ENCODE measurements around the gene RAB10. TPM values are rescaled to one million over a fixed set of nuclear protein-coding genes. Genes with fewer than 3 reads are reported as not detected.
A peak's percentile ranks its signal among the peaks of the same experiment; 100 is the strongest.

Gene RAB10
- total and polyA plus RNA-seq, 2 of the 4 experiments (the other 2 are of a cell fraction): 30.1 to 77.1 TPM

DNA sequence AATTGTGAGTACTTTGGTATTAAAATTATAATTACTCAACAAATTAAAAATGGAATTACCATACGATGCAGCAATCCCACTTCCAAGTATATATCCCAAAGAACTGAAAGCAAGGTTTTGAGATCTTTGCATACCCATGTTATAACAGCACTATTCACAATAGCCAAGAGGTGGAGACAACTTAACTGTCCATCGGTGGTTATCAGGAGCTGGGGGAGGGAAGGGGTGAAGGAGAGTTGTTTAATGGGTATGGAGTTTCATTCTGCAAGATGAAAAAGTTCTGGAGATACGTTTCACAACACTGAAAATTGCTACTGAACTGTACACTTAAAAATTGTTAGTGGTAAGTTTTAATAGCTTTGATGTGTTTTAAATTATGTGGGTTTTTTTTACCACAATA lies 25.7 kb downstream of the RAB10 start:
- H4K91ac ChIP-seq (ENCODE audit: insufficient read depth, low read depth, low read length): no peak overlapping the region
- no peak overlapping the region for H3K14ac ChIP-seq (replicated peaks; ENCODE audit: low read depth, low read length)
- no CpG with 5 or more reads among the region's 3 CpGs for WGBS, 2 experiments (ENCODE audit: extremely low coverage in 2 of 2, insufficient read length in 1 of 2)
- H2BK20ac ChIP-seq (ENCODE audit: low read depth, low read length): no peak overlapping the region
- no peak overlapping the region for H3K27ac ChIP-seq (ENCODE audit: insufficient read depth, low read length)
- H2AFZ ChIP-seq (replicated peaks; ENCODE audit: low read length, poor library complexity): no peak overlapping the region
- in situ Hi-C loops (cut with MboI; ENCODE audit: low sequenced_read_pairs): no loop called here
- H3K23ac ChIP-seq (ENCODE audit: low read depth, low read length): no peak overlapping the region
- no peak overlapping the region for H2BK5ac ChIP-seq (ENCODE audit: low read depth, low read length, poor library complexity, severe bottlenecking)
- H3K4me1 ChIP-seq (ENCODE audit: control insufficient read depth, insufficient read depth, low read length): peaks cover 3% of the 10 kb centered on the region
- POLR2A ChIA-PET (ENCODE audit: unreplicated experiment): interaction anchor here (0.6 kb wide), 1 partner anchor 66 kb away, joined by 6 read pairs; no protein-coding TSS in a partner anchor
- H2BK15ac ChIP-seq (ENCODE audit: low read depth, low read length): no peak overlapping the region
- no peak overlapping the region for H3K4ac ChIP-seq (ENCODE audit: low read depth, low read length)
- H2BK120ac ChIP-seq (ENCODE audit: low read depth, low read length): no peak overlapping the region
- DNase-seq (no peak), ATAC-seq (ENCODE audit: low read depth) (no peak)
- H2AK5ac ChIP-seq (ENCODE audit: low read depth, low read length): no peak overlapping the region
- H3K36me3 ChIP-seq (ENCODE audit: control insufficient read depth, insufficient read depth, low read length): peaks cover 6% of the 10 kb centered on the region
- H3K9me1 ChIP-seq (ENCODE audit: insufficient read depth, low read length): peaks cover 10% of the 10 kb centered on the region
- no peak overlapping the region for H3K4me2 ChIP-seq (ENCODE audit: low read depth, low read length)
- H3K27me3 ChIP-seq (ENCODE audit: control insufficient read depth, insufficient read depth, low read length): no peaks in the 10 kb centered on the region
- no peak overlapping the region for H3K18ac ChIP-seq (ENCODE audit: low read depth, low read length)
- H3K56ac ChIP-seq (ENCODE audit: extremely low read depth, insufficient read depth, low read length): no peak overlapping the region
- CTCF ChIA-PET: interaction anchor here (0.6 kb wide), 1 partner anchor 60 kb away, joined by 4 read pairs; no protein-coding TSS in a partner anchor
- H4K20me1 ChIP-seq (ENCODE audit: insufficient read depth, low read length): peaks cover 92% of the 10 kb centered on the region
- intact Hi-C loops (cut with micrococcal nuclease): no loop called here
- dilution Hi-C loops (cut with HindIII; ENCODE audit: low sequenced_read_pairs, unreplicated experiment): no loop called here
- H3K9ac ChIP-seq (ENCODE audit: low read depth, low read length): no peak overlapping the region
- TF ChIP-seq MXI1 (IDR thresholded peaks at IDR 0.05; ENCODE audit: borderline replicate concordance, low read depth, low read length) (no peak), MAZ (IDR thresholded peaks at IDR 0.05; ENCODE audit: borderline replicate concordance, low read depth, low read length) (no peak), NFE2L2 (IDR thresholded peaks at IDR 0.05; ENCODE audit: low read depth, low read length) (no peak)
- TF ChIP-seq, protein P1, sequence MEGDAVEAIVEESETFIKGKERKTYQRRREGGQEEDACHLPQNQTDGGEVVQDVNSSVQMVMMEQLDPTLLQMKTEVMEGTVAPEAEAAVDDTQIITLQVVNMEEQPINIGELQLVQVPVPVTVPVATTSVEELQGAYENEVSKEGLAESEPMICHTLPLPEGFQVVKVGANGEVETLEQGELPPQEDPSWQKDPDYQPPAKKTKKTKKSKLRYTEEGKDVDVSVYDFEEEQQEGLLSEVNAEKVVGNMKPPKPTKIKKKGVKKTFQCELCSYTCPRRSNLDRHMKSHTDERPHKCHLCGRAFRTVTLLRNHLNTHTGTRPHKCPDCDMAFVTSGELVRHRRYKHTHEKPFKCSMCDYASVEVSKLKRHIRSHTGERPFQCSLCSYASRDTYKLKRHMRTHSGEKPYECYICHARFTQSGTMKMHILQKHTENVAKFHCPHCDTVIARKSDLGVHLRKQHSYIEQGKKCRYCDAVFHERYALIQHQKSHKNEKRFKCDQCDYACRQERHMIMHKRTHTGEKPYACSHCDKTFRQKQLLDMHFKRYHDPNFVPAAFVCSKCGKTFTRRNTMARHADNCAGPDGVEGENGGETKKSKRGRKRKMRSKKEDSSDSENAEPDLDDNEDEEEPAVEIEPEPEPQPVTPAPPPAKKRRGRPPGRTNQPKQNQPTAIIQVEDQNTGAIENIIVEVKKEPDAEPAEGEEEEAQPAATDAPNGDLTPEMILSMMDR (conservative IDR thresholded peaks at IDR 0.05; ENCODE audit: low read depth, low read length): 0 out of 2 replicates have a peak, but pooled peaks have one; percentile 6
- no peak overlapping the region for H2AK9ac ChIP-seq (replicated peaks; ENCODE audit: low read depth, low read length, poor library complexity)
- peaks cover 22 to 80% of the 10 kb centered on the region in 2 experiments for H3K79me1 ChIP-seq (ENCODE audit: low read depth in 1 of 2, low read length in 2 of 2)
- H3K9me3 ChIP-seq (ENCODE audit: control insufficient read depth, insufficient read depth, low read length): no peaks in the 10 kb centered on the region
- H4K8ac ChIP-seq (ENCODE audit: low read depth in 2 of 2, low read length in 2 of 2): no peak overlapping the region
- H4K5ac ChIP-seq (ENCODE audit: low read depth, low read length): no peak overlapping the region
- no peak overlapping the region for H3K4me3 ChIP-seq (ENCODE audit: insufficient read depth, low read depth, low read length)
- no TSS peak for BruUV-seq (replicated peaks)
